ENCODE results near the gene GLT8D1. TPM values are rescaled to one million over a fixed set of nuclear protein-coding genes. Genes with fewer than 3 reads are reported as not detected.
A peak's percentile ranks its signal among the peaks of the same experiment; 100 is the strongest.

Gene GLT8D1
- total RNA-seq, 1 donor from 2014 or later: 88.0 TPM

DNA sequence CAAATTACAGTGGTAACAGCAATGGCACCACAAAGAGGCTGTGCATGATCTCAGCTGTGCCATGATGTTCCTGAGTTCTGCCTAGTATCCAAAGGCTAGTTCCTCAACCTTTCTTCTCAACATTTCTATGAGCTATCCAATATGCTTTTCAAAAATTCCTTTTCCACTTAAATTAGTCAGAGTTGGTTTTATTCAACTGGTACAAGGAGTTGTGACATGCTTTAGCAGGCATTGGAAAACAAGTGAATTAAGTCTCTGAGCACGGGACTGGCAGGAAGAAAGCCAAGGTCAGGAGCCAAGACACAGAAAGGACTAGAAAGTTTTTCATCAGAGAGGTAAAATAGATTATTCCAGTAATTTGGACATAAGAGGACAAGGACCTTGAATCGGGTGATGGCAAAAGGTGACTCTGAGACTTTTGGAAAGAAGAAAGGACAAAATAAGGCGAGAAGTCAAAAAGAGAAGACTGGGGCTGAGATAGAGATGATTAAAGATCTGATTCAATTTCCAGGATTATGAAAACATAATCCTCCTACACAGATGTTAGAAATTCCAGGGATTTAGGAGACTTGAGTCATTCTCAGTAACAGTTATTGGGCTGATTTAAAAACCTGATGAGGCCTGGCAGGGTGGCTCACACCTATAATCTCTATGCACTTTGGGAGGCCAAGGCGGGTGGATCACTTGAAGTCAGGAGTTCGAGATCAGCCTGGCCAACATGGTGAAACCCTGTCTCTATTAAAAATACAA is 56.0 kb downstream of the GLT8D1 start:
- Histone ChIP-seq H4K20me1 (ENCODE audit: low read depth) (no peaks in the 10 kb centered on the region), H3K4me1 (no peaks in the 10 kb centered on the region), H3F3A (ENCODE audit: low read depth) (peaks cover 3% of the 10 kb centered on the region), H3K4me2 (no peak overlapping the region), H3K9ac (no peak overlapping the region), H3K79me2 (ENCODE audit: low read depth) (no peaks in the 10 kb centered on the region), H3K27me3 (no peaks in the 10 kb centered on the region), H3K9me3 (ENCODE audit: low read depth) (no peaks in the 10 kb centered on the region), H3K4me3 (no peak overlapping the region), H3K36me3 (peaks cover 23% of the 10 kb centered on the region), H3K27ac (no peak overlapping the region), H2AFZ (replicated peaks) (no peak overlapping the region)
- H3K27ac Mint-ChIP-seq: no peak overlapping the region
- H3K4me3 Mint-ChIP-seq: no peak overlapping the region
- TF ChIP-seq EZH2 (IDR thresholded peaks at IDR 0.05) (no peak), EZH2phosphoT487 (IDR thresholded peaks at IDR 0.05) (no peak)
- TF ChIP-seq, protein P1, sequence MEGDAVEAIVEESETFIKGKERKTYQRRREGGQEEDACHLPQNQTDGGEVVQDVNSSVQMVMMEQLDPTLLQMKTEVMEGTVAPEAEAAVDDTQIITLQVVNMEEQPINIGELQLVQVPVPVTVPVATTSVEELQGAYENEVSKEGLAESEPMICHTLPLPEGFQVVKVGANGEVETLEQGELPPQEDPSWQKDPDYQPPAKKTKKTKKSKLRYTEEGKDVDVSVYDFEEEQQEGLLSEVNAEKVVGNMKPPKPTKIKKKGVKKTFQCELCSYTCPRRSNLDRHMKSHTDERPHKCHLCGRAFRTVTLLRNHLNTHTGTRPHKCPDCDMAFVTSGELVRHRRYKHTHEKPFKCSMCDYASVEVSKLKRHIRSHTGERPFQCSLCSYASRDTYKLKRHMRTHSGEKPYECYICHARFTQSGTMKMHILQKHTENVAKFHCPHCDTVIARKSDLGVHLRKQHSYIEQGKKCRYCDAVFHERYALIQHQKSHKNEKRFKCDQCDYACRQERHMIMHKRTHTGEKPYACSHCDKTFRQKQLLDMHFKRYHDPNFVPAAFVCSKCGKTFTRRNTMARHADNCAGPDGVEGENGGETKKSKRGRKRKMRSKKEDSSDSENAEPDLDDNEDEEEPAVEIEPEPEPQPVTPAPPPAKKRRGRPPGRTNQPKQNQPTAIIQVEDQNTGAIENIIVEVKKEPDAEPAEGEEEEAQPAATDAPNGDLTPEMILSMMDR (IDR thresholded peaks at IDR 0.05): no peak
- no peaks in the 10 kb centered on the region for H3K4me1 Mint-ChIP-seq
- H3K9me3 Mint-ChIP-seq: no peaks in the 10 kb centered on the region
- peaks cover 4% of the 10 kb centered on the region for H3K27me3 Mint-ChIP-seq (ENCODE audit: insufficient read depth, low read depth)
- DNase-seq (ENCODE audit: low spot score): no peak
- peaks cover 38% of the 10 kb centered on the region for H3K36me3 Mint-ChIP-seq

DNA sequence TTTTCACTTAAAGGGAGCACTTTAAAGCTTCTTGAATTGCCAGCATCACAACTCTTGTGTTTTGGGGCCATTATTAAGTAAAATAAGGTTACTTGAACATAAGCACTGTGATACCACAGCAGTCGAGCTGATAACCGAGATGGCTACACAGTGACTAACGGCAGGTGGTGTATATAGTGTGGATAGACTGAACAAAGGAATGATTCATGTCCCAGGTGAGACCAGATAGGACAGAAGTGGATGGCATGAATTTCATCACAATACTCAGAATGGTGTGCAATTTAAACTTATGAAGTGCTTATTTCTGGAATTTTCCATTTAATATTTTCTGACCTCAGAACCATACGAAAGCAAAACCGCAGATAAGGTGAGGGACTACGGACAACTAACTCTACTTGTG is 60.0 kb downstream of the GLT8D1 start:
- no peak for DNase-seq (ENCODE audit: low spot score)
- no peaks in the 10 kb centered on the region for H3K4me1 ChIP-seq
- peaks cover 39% of the 10 kb centered on the region for H3K36me3 Mint-ChIP-seq
- H3K9me3 Mint-ChIP-seq: no peaks in the 10 kb centered on the region
- no peak overlapping the region for H3K27ac ChIP-seq
- H3K4me1 Mint-ChIP-seq: no peaks in the 10 kb centered on the region
- no peaks in the 10 kb centered on the region for H4K20me1 ChIP-seq (ENCODE audit: low read depth)
- no peak overlapping the region for H3K27ac Mint-ChIP-seq
- no peak overlapping the region for H3K4me2 ChIP-seq
- H3K9me3 ChIP-seq (ENCODE audit: low read depth): no peaks in the 10 kb centered on the region
- no peaks in the 10 kb centered on the region for H3K27me3 ChIP-seq
- no peaks in the 10 kb centered on the region for H3K27me3 Mint-ChIP-seq (ENCODE audit: insufficient read depth, low read depth)
- TF ChIP-seq, protein P1 (IDR thresholded peaks at IDR 0.05): no peak
- no peak for TF ChIP-seq EZH2phosphoT487 (IDR thresholded peaks at IDR 0.05)
- no peak overlapping the region for H2AFZ ChIP-seq (replicated peaks)
- no peaks in the 10 kb centered on the region for H3K79me2 ChIP-seq (ENCODE audit: low read depth)
- H3F3A ChIP-seq (ENCODE audit: low read depth): peaks cover 3% of the 10 kb centered on the region
- no peak overlapping the region for H3K4me3 ChIP-seq
- H3K36me3 ChIP-seq: peaks cover 23% of the 10 kb centered on the region
- H3K4me3 Mint-ChIP-seq: no peak overlapping the region
- no peak overlapping the region for H3K9ac ChIP-seq

Small RNAs within 50 kb of the gene (small RNA-seq; reads per million reads assigned to genes)
- gene AC006254.2 (not detected), gene RF00569 (5,376 reads per million, percentile 100 among the genes with 10 or more reads in this experiment), gene RF01183 (not detected), gene SNORD19 (not detected), gene SNORD19B (not detected), gene SNORD69 (3,039 reads per million, percentile 100 among the genes with 10 or more reads in this experiment)

Other genes starting within 250 kb of the GLT8D1 start
- 0.06 TPM in 1 of 2 replicates, not detected in the other for gene STAB1, start 210.5 kb downstream of the GLT8D1 start, total RNA-seq (ENCODE audit: low replicate concordance)
- gene NT5DC2, start 171.9 kb downstream of the GLT8D1 start, total RNA-seq (ENCODE audit: low replicate concordance): 210 and 364 TPM in 2 replicates
- gene UQCC5, start 169.2 kb downstream of the GLT8D1 start, total RNA-seq (ENCODE audit: low replicate concordance): 2.0 and 2.4 TPM in 2 replicates
- gene PBRM1, start 19.9 kb downstream of the GLT8D1 start, total RNA-seq (ENCODE audit: low replicate concordance): 88.6 and 116 TPM in 2 replicates
- 113 and 169 TPM in 2 replicates for gene GNL3, start 19.8 kb downstream of the GLT8D1 start, total RNA-seq (ENCODE audit: low replicate concordance)
- gene SPCS1, start 315 bp upstream of the GLT8D1 start, total RNA-seq (ENCODE audit: low replicate concordance): 142 and 162 TPM in 2 replicates
- 41.8 and 42.0 TPM in 2 replicates for gene NEK4, start 65.1 kb upstream of the GLT8D1 start, total RNA-seq (ENCODE audit: low replicate concordance)
- gene ITIH1, start 71.8 kb upstream of the GLT8D1 start, total RNA-seq (ENCODE audit: low replicate concordance): not detected in 2 replicates
- gene ITIH3, start 89.0 kb upstream of the GLT8D1 start, total RNA-seq (ENCODE audit: low replicate concordance): not detected in 2 replicates
- 1.1 and 2.4 TPM in 2 replicates for gene ITIH4, start 124.9 kb upstream of the GLT8D1 start, total RNA-seq (ENCODE audit: low replicate concordance)
- gene MUSTN1, start 129.2 kb upstream of the GLT8D1 start, total RNA-seq (ENCODE audit: low replicate concordance): 2.0 and 10.8 TPM in 2 replicates
- 10.2 and 17.3 TPM in 2 replicates for gene STIMATE, start 191.8 kb upstream of the GLT8D1 start, total RNA-seq (ENCODE audit: low replicate concordance)

Measured in neural progenitor cell (in vitro differentiated cells).